Measurements from ENCODE around the gene PLEKHA1. TPM values are rescaled to one million over a fixed set of nuclear protein-coding genes. Genes with fewer than 3 reads are reported as not detected.

Gene PLEKHA1
- total RNA-seq, 3 donors from 2014 or later = 24.2 to 38.9 (median 26.2) TPM

DNA sequence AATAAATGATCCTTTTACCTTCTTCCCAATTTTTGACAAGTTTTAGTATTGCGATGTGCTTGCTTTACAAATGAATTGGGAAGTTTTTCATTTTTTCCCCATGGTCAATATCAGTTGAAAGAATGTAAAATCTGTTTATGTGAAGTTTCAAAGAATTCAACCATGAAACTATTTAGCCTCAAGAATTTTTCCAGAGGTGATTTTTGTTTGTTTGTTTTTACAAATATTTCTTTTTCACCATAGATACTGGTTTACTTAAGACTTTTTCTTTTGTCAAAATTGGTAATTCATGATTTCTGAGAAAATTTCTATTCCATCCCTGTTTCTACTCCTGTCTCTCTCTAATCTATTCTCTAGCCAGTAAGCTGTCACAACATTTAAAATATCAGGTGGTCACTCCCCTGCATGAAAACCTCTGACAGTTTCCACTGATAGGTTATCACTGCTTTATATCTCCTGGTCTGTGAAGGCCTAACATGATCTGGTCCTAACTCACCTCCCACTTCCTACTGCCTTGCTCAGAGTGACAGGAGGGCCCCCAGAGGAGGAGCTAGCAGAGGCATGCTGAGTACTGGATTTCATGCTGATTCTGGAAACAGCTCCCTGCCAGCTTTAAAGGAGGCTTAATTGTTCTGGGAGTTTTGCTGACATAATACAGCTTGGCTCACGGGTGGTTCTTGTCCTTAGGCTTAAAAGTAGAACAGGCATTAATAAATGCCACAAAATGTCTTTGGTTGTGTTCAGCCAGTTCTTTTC, 72.3 kb downstream of the PLEKHA1 start:
- Histone ChIP-seq H3K27ac (no peak overlapping the region), H3K9me3 (no peaks in the 10 kb centered on the region), H3K4me1 (no peaks in the 10 kb centered on the region), H3K4me3 (no peak overlapping the region), H3K27me3 (no peaks in the 10 kb centered on the region), H3K36me3 (no peaks in the 10 kb centered on the region)
- DNase-seq (ENCODE audit: low spot score in 2 of 2) = no peak
- intact Hi-C loops (cut with DNase I; ENCODE audit: low total_unique reads) = no loop called here
- TF ChIP-seq, protein P1, sequence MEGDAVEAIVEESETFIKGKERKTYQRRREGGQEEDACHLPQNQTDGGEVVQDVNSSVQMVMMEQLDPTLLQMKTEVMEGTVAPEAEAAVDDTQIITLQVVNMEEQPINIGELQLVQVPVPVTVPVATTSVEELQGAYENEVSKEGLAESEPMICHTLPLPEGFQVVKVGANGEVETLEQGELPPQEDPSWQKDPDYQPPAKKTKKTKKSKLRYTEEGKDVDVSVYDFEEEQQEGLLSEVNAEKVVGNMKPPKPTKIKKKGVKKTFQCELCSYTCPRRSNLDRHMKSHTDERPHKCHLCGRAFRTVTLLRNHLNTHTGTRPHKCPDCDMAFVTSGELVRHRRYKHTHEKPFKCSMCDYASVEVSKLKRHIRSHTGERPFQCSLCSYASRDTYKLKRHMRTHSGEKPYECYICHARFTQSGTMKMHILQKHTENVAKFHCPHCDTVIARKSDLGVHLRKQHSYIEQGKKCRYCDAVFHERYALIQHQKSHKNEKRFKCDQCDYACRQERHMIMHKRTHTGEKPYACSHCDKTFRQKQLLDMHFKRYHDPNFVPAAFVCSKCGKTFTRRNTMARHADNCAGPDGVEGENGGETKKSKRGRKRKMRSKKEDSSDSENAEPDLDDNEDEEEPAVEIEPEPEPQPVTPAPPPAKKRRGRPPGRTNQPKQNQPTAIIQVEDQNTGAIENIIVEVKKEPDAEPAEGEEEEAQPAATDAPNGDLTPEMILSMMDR (IDR thresholded peaks at IDR 0.05) = no peak
- TF ChIP-seq POLR2A (IDR thresholded peaks at IDR 0.05) = no peak
- TF ChIP-seq POLR2AphosphoS5 (IDR thresholded peaks at IDR 0.05) = no peak

- no peaks in the 10 kb centered on the region for H3K27me3 ChIP-seq
- no peak for DNase-seq (ENCODE audit: low spot score in 2 of 2)
- no peaks in the 10 kb centered on the region for H3K9me3 ChIP-seq
- TF ChIP-seq POLR2AphosphoS5 (IDR thresholded peaks at IDR 0.05) (no peak), POLR2A (IDR thresholded peaks at IDR 0.05) (no peak)
- TF ChIP-seq, protein P1 (IDR thresholded peaks at IDR 0.05) = no peak
- H3K27ac ChIP-seq = no peak overlapping the region
- no peaks in the 10 kb centered on the region for H3K36me3 ChIP-seq
- H3K4me1 ChIP-seq = no peaks in the 10 kb centered on the region
- intact Hi-C loops (cut with DNase I; ENCODE audit: low total_unique reads) = no loop called here
- no peak overlapping the region for H3K4me3 ChIP-seq
These were observed 74.1 kb downstream of the PLEKHA1 start for GRCh38 chr10:122448600-122448999.

DNA sequence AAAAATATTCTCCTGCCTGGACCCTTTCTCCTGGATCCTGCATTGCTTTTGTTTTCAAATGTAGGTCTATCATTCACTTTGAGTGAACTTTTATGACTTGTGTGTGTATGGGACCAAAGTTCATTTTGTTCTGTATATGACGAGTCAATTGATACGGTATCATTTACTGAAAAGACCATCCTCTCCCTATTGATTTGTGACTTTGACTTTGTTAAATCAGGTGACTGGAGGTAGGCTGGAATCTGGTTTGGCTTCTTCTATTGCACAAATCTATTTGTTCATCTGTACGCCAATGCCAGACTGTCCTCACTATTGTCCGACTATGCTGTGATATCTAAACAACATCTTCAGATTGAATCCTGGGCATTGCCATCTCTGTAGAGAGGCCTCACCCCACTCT, 74.6 kb downstream of the PLEKHA1 start:
- intact Hi-C loops (cut with DNase I; ENCODE audit: low total_unique reads) = no loop called here
- Histone ChIP-seq H3K36me3 (no peaks in the 10 kb centered on the region), H3K4me1 (no peaks in the 10 kb centered on the region), H3K27ac (no peak overlapping the region), H3K27me3 (no peaks in the 10 kb centered on the region), H3K9me3 (no peaks in the 10 kb centered on the region), H3K4me3 (no peak overlapping the region)
- TF ChIP-seq, protein P1 (IDR thresholded peaks at IDR 0.05) = no peak
- TF ChIP-seq POLR2A (IDR thresholded peaks at IDR 0.05) (no peak), POLR2AphosphoS5 (IDR thresholded peaks at IDR 0.05) (no peak)
- DNase-seq (ENCODE audit: low spot score in 2 of 2) = no peak

DNA sequence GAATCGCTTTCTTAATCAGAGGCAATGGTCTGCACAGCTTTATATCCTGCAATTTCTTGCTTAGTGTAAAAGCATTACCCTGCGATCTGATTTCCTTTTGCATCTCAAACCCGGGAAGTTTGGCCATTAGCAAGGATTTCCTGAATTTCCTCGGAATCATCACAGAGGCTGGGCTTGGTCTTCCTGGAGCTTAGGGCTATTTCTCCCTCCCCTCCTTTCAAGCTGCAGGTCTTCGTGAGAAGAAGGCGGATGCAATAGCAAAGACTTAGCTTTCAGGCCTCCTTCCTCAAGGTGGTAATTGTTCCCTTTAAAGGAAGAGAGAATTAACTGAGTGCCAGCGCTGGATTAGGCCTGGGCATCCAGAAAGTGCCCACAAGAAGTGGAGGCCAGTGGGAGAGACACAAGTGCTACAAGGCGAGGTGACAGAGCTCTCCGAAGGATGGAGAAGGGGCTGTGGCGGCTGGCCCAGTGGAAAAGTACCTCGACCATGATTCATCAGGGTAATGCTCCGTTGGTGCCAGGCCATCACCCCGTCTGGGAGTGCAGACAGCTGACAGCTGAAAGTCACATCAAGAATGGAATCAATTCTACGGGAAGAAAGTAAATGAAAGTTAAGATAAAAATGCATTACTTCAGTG, 76.0 kb downstream of the PLEKHA1 start:
- Histone ChIP-seq H3K4me3 (no peak overlapping the region), H3K9me3 (no peaks in the 10 kb centered on the region), H3K27me3 (no peaks in the 10 kb centered on the region), H3K4me1 (no peaks in the 10 kb centered on the region), H3K27ac (no peak overlapping the region), H3K36me3 (no peaks in the 10 kb centered on the region)
- intact Hi-C loops (cut with DNase I; ENCODE audit: low total_unique reads) = no loop called here
- TF ChIP-seq POLR2AphosphoS5 (IDR thresholded peaks at IDR 0.05) = no peak
- DNase-seq (ENCODE audit: low spot score in 2 of 2) = no peak

DNA sequence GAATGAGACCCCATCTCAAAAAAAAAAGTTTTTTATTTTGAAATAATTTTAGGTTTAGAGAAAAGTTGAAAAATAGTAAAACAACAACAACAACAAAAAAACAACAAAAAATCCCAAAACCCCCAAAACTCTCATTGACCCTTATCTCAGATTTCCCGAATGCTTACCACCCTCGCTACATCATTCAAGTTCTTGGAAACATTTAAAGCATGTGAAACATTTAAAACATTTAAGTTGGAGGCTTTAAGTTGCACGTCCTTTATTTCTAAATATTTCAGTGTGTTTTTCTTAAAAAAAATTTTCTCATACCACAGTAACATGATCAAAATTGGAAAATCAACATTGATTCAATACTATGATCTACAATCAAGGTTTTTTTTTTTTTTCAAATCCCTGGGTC, 79.6 kb downstream of the PLEKHA1 start:
- DNase-seq (ENCODE audit: low spot score in 2 of 2) = no peak
- TF ChIP-seq POLR2AphosphoS5 (IDR thresholded peaks at IDR 0.05) (no peak), POLR2A (IDR thresholded peaks at IDR 0.05) (no peak)
- TF ChIP-seq, protein P1 (IDR thresholded peaks at IDR 0.05) = no peak
- H3K4me3 ChIP-seq = no peak overlapping the region
- no peaks in the 10 kb centered on the region for H3K36me3 ChIP-seq
- no peaks in the 10 kb centered on the region for H3K4me1 ChIP-seq
- no peak overlapping the region for H3K27ac ChIP-seq
- H3K27me3 ChIP-seq = no peaks in the 10 kb centered on the region
- intact Hi-C loops (cut with DNase I; ENCODE audit: low total_unique reads) = no loop called here
- no peaks in the 10 kb centered on the region for H3K9me3 ChIP-seq
